Measurements from ENCODE around the gene XAGE1B. TPM values are rescaled to one million over a fixed set of nuclear protein-coding genes. Genes with fewer than 3 reads are reported as not detected.

Gene XAGE1B
- polyA plus RNA-seq, 3 donors, result not detected

Other genes starting within 250 kb of the XAGE1B start
- gene XAGE2, start 148.0 kb downstream of the XAGE1B start, polyA plus RNA-seq, result not detected
- gene XAGE1A, start 21.3 kb downstream of the XAGE1B start, polyA plus RNA-seq, result not detected
- gene SSX7, start 137.8 kb upstream of the XAGE1B start, polyA plus RNA-seq, result not detected
- not detected for gene SSX2, start 190.1 kb upstream of the XAGE1B start, polyA plus RNA-seq
- not detected for gene SSX2B, start 234.2 kb upstream of the XAGE1B start, polyA plus RNA-seq